ENCODE results near the gene ZNF146.
"Not testable (repeated sequence)": the region's sequence is repeated elsewhere in the genome, so short reads cannot be mapped to it uniquely, and the experiment has no call there.

The ZNF146 gene

DNA sequence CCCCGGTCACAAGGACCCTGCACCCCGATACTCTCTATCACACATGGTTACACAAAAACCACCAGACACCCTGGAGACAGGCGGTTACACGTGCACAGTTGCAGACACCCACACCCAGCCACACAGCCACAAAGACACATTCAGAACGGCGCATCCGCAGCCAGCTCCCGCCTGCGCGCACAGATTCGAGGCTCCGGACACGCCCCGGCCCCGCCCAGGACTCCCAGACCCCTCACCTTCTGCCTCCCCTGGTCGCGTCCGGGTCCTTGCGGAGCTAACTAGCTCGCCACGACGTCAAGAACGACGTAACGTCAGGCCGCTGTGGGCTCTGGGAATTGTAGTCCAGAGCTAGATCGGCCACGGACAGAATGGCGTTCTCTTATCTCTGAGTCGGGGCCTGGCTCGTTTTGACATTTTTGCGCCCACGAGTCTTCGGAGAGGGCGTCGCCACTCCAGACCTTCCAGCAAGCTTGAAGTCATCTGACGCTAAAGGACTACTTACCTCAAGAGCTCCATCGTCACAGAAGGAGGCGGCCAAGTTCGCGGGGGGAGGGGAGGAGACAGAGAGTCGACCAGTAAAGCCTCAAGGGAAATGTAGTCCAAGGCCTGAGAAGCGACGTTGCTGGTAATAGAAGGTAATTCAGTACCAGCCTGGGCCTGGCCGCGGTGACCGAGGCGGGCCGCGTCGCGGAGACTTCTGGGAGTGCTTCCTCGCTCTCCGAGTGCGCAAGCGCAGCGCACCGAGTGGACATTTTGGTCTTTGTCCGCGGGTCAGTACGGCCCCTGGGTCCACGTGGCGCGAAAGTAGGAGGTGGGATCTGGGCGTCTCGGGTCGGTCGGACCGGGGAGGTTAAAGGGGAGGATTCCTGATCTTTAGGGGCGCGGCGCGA lies at the start of gene ZNF146, which contains the start of gene ZNF565:
TSS of gene ZNF146 (plus strand) at position 721 of the 890 bp plus-strand sequence. CDS start 21,335 bp downstream, outside the sequence.
TSS of gene ZNF565 (minus strand) at position 280 of the 890 bp plus-strand sequence. CDS start 12,680 bp downstream, outside the sequence.
- TF ChIP-seq CTCF (IDR thresholded peaks at IDR 0.05; ENCODE audit: low read depth, low read length), result no peak
- peak; percentile 99 for DNase-seq (ENCODE audit: low read depth in 2 of 2)
- H3K4me3 ChIP-seq (replicated peaks in 1 of 2; ENCODE audit: low read depth in 2 of 2, low read length in 2 of 2), result peak within 1 kb of the TSS; percentile 69 to 92

- peak in 1 of 2 donors; percentile 53 for DNase-seq (ENCODE audit: low read depth in 2 of 2)
- no peak for TF ChIP-seq CTCF (IDR thresholded peaks at IDR 0.05; ENCODE audit: low read depth, low read length)
- H3K4me3 ChIP-seq (replicated peaks in 1 of 2; ENCODE audit: low read depth in 2 of 2, low read length in 2 of 2), result no peak overlapping the region
These were observed 45.7 kb upstream of the ZNF146 start for GRCh38 chr19:36169084-36169760.

GRCh38 chr19:36172852-36173251 lies 42.1 kb upstream of the ZNF146 start:
- no peak overlapping the region for H3K4me3 ChIP-seq (replicated peaks in 1 of 2; ENCODE audit: low read depth in 2 of 2, low read length in 2 of 2)
- DNase-seq (ENCODE audit: low read depth in 2 of 2), result no peak
- TF ChIP-seq CTCF (IDR thresholded peaks at IDR 0.05; ENCODE audit: low read depth, low read length), result no peak

DNA sequence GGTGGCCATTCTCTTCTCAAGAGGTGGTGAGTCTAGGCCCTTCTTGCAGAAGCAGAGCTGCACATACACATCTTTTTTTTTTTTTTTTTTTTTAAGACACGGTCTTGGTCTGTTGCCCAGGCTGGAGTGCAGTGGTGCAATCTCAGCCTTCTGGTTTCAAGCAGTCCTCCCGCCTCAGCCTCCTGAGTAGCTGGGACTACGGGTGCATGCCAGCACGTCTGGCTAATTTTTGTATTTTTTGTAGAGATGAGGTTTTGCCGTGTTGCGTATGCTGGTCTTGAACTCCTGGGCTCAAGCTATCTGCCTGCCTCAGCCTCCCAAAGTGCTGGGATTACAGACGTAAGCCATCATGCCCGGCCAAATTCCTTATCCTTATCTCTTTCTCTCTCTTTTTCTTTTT lies 41.1 kb upstream of the ZNF146 start:
- H3K4me3 ChIP-seq (replicated peaks in 1 of 2; ENCODE audit: low read depth in 2 of 2, low read length in 2 of 2), result not testable (repeated sequence)

DNA sequence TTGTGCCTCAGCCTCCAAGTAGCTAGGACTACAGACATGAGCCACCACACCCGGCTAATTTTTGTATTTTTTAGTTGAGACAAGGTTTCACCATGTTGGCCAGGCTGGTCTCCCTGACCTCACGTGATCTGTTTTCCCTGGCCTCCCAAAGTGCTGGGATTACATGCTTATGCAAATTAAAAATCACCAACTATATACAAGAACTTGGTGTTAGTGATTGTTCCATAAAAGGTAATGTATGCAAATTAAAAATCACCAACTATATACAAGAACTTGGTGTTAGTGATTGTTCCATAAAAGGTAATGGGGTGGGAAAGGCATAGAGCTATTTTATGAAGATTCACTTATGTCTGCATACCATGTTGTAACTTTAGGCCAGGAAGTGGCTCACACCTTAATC lies 35.8 kb upstream of the ZNF146 start:
- not testable (repeated sequence) for H3K4me3 ChIP-seq (replicated peaks in 1 of 2; ENCODE audit: low read depth in 2 of 2, low read length in 2 of 2); DNase-seq (ENCODE audit: low read depth in 2 of 2)

More for the DNA sequence above, 41.1 kb upstream of the ZNF146 start:
- DNase-seq (ENCODE audit: low read depth in 2 of 2), result not testable (repeated sequence)

DNA sequence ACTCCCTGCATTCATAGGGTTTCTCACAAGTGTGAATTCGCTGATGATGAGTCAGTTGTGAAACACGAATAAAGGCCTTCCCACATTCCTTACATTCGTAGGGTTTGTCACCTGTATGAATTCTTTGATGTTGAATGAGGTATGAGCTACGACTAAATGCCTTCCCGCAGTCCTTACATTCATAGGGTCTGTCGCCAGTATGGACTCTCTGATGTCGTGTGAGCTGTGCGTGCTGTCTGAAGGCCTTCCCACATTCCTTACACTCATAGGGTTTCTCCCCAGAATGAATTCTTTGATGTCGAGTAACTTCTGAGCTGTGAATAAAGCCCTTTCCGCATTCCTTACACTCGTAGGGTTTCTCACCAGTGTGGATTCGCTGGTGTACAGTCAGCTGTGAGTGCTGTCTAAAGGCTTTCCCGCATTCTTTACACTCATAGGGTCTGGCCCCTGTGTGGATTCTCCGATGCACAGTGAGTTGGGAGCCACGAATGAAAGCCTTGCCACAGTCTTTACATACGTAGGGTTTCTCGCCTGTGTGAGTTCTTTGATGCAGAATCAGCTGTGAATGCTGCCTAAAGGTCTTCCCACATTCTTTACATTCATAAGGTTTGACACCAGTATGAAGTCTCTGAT lies 32.2 kb upstream of the ZNF146 start:
- DNase-seq (ENCODE audit: low read depth in 2 of 2), result peak; percentile 5 to 39
- no peak for TF ChIP-seq CTCF (IDR thresholded peaks at IDR 0.05; ENCODE audit: low read depth, low read length)

DNA sequence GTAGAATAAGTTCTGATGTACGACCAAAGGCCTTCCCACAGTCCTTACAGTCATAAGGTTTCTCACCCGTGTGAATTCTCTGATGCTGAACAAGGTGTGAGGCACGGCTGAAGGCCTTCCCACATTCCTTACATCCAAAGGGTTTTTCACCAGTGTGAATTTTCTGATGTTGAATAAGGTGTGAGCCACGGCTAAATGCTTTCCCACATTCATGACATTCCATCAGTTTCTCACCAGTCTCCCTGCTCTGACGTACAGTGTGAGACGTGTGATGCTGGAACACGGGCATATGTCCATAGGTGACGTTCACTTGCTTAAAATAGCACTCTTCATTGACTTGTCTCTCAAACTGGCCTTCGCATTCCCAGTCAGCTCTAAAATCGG lies 31.7 kb upstream of the ZNF146 start:
- DNase-seq (ENCODE audit: low read depth in 2 of 2), result no peak
- no peak overlapping the region for H3K4me3 ChIP-seq (replicated peaks in 1 of 2; ENCODE audit: low read depth in 2 of 2, low read length in 2 of 2)
- no peak for TF ChIP-seq CTCF (IDR thresholded peaks at IDR 0.05; ENCODE audit: low read depth, low read length)

More for the DNA sequence above, 32.2 kb upstream of the ZNF146 start:
- H3K4me3 ChIP-seq (replicated peaks in 1 of 2; ENCODE audit: low read depth in 2 of 2, low read length in 2 of 2), result no peak overlapping the region

- H3K4me3 ChIP-seq (replicated peaks in 1 of 2; ENCODE audit: low read depth in 2 of 2, low read length in 2 of 2); DNase-seq (ENCODE audit: low read depth in 2 of 2): not testable (repeated sequence)
These were observed 28.2 kb upstream of the ZNF146 start for GRCh38 chr19:36186722-36187121.

Measured in cardiac fibroblast (primary cell).